ENCODE measurements around the gene ATG10. TPM values are rescaled to one million over a fixed set of nuclear protein-coding genes. Genes with fewer than 3 reads are reported as not detected.

ATG10 gene
- total and polyA plus RNA-seq, 2 of the 13 experiments (the other 11 are each of a cell fraction or from before 2014, with no cell fraction given): 2.0 to 5.7 TPM

DNA sequence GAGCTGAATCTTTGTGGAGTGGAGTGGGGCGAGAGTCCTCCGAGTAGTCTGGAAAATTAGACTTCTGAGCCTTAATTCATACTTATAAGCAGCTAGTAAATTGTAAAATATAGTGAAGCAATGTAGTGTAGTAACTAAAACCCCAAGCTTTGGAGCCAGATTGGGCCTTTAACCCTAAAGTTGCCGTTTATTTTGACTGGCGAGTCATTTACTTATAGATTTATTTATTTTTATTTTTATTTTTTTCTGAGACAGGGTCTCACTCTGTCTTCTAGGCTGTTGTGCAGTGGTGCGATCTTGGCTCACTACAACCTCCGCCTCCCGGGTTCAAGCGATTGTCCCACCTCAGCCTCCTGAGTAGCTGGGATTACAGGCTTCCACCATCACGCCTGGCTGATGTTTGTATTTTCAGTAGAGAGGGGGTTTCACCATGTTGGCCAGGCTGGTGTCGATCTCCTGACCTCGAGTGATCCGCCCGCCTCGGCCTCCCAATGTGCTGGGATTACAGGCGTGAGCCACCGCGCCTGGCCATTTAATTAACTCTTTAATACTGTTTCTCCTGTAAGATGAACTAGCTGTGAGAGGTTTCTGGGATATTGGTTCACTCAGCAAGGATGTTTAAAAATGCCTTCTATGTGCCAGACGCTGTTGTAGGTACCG is 307.0 kb downstream of the ATG10 start:
- no peak overlapping the region for H2AFZ ChIP-seq (ENCODE audit: low read length)
- FAIRE-seq (no peak), DNase-seq (ENCODE audit: low spot score) (no peak), ATAC-seq (no peak)
- peaks cover 11 to 23% of the 10 kb centered on the region in 2 experiments for H3K36me3 ChIP-seq (replicated peaks in 1 of 2; ENCODE audit: control insufficient read depth in 1 of 2, insufficient read depth in 2 of 2, low read length in 2 of 2)
- WGBS (ENCODE audit: low lambda C conversion rate): 16% methylated on average over 19 of the region's 19 CpGs
- no peaks in the 10 kb centered on the region; the same call in 1 of the 2 replicates for H4K20me1 ChIP-seq (ENCODE audit: insufficient read depth, low read length)
- ChIA-PET CTCF (ENCODE audit: low intra/inter-chr PET ratio, low total read pairs) (no interaction called here), POLR2A (interaction anchor here (0.9 to 2.4 kb wide), 10 partner anchors 8 to 1285 kb away, joined by 3 to 12 read pairs (median 4); partner anchors contain the start of gene ATG10)
- peak overlapping the region; percentile 77 to 94 (median 83) for H3K4me3 ChIP-seq (replicated peaks in 1 of 3; ENCODE audit: insufficient read depth in 1 of 3, low read depth in 2 of 3, low read length in 3 of 3)
- peak overlapping the region; percentile 98 for H3K9ac ChIP-seq (ENCODE audit: insufficient read depth, low read depth, low read length)
- no peaks in the 10 kb centered on the region for H3K9me3 ChIP-seq (ENCODE audit: low read length)
- no peaks in the 10 kb centered on the region; a peak in 1 of 5 replicates for H3K27me3 ChIP-seq (ENCODE audit: control insufficient read depth in 1 of 2, insufficient read depth in 2 of 2, low read length in 2 of 2)
- in situ Hi-C loops (cut with HindIII; ENCODE audit: extremely low pct_ligation_motif_present, low pct_unique_long_range_greater_than_20kb): no loop called here
- intact Hi-C loops (cut with micrococcal nuclease; ENCODE audit: unreplicated experiment): no loop called here
- TSS peak; percentile 92 for BruUV-seq (replicated peaks)
- peaks cover 31% of the 10 kb centered on the region for H3K79me2 ChIP-seq (ENCODE audit: insufficient read depth, low read length)
- peak overlapping the region; percentile 83 for H3K27ac ChIP-seq (ENCODE audit: extremely low read length, insufficient read depth, low read length)
- 0 out of 2 replicates have a peak, but pooled peaks have one; percentile 4 for TF ChIP-seq GTF2F1 (IDR thresholded peaks at IDR 0.05; ENCODE audit: low read length)
- TF ChIP-seq, protein P1, sequence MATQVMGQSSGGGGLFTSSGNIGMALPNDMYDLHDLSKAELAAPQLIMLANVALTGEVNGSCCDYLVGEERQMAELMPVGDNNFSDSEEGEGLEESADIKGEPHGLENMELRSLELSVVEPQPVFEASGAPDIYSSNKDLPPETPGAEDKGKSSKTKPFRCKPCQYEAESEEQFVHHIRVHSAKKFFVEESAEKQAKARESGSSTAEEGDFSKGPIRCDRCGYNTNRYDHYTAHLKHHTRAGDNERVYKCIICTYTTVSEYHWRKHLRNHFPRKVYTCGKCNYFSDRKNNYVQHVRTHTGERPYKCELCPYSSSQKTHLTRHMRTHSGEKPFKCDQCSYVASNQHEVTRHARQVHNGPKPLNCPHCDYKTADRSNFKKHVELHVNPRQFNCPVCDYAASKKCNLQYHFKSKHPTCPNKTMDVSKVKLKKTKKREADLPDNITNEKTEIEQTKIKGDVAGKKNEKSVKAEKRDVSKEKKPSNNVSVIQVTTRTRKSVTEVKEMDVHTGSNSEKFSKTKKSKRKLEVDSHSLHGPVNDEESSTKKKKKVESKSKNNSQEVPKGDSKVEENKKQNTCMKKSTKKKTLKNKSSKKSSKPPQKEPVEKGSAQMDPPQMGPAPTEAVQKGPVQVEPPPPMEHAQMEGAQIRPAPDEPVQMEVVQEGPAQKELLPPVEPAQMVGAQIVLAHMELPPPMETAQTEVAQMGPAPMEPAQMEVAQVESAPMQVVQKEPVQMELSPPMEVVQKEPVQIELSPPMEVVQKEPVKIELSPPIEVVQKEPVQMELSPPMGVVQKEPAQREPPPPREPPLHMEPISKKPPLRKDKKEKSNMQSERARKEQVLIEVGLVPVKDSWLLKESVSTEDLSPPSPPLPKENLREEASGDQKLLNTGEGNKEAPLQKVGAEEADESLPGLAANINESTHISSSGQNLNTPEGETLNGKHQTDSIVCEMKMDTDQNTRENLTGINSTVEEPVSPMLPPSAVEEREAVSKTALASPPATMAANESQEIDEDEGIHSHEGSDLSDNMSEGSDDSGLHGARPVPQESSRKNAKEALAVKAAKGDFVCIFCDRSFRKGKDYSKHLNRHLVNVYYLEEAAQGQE (IDR thresholded peaks at IDR 0.05; ENCODE audit: borderline replicate concordance in 1 of 2, low read depth in 1 of 2, low read length in 2 of 2): peak in 1 of 2 experiments; percentile 32; a peak in 1 of 4 replicates
- TF ChIP-seq GATA4 (IDR thresholded peaks at IDR 0.05; ENCODE audit: borderline replicate concordance, low read depth): no peak
- TF ChIP-seq ZNF30 (CRISPR knock-in tag; IDR thresholded peaks at IDR 0.05): no peak
- TF ChIP-seq SIN3A (IDR thresholded peaks at IDR 0.05; ENCODE audit: borderline replicate concordance, low read depth, low read length): 0 out of 2 replicates have a peak, but pooled peaks have one; percentile 52
- TF ChIP-seq ASH2L (IDR thresholded peaks at IDR 0.05; ENCODE audit: insufficient read length, low read depth, low read length): no peak
- no peak for TF ChIP-seq ZNF616 (CRISPR knock-in tag; IDR thresholded peaks at IDR 0.05; ENCODE audit: low read depth)
- no peak for TF ChIP-seq ARNT2 (CRISPR knock-in tag; IDR thresholded peaks at IDR 0.05; ENCODE audit: low read depth)
- TF ChIP-seq KDM5A (IDR thresholded peaks at IDR 0.05; ENCODE audit: borderline replicate concordance, low read length): 0 out of 2 replicates have a peak, but pooled peaks have one; percentile 79
- TF ChIP-seq YY1 (IDR thresholded peaks at IDR 0.05; ENCODE audit: insufficient read depth, insufficient replicate concordance, low read depth, low read length): peak; percentile 23
- TF ChIP-seq, protein P2, sequence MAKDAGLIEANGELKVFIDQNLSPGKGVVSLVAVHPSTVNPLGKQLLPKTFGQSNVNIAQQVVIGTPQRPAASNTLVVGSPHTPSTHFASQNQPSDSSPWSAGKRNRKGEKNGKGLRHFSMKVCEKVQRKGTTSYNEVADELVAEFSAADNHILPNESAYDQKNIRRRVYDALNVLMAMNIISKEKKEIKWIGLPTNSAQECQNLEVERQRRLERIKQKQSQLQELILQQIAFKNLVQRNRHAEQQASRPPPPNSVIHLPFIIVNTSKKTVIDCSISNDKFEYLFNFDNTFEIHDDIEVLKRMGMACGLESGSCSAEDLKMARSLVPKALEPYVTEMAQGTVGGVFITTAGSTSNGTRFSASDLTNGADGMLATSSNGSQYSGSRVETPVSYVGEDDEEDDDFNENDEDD (CRISPR knock-in tag; IDR thresholded peaks at IDR 0.05; ENCODE audit: borderline replicate concordance): no peak
- TF ChIP-seq ZNF652 (CRISPR knock-in tag; IDR thresholded peaks at IDR 0.05; ENCODE audit: borderline replicate concordance, low read depth): peak; percentile 92
- TF ChIP-seq SUZ12 (IDR thresholded peaks at IDR 0.05; ENCODE audit: low read depth, low read length): no peak
- no peak for TF ChIP-seq GPN1 (CRISPR knock-in tag; IDR thresholded peaks at IDR 0.05; ENCODE audit: borderline replicate concordance)
- 0 out of 2 replicates have a peak, but pooled peaks have one; percentile 26 for TF ChIP-seq ZBTB38 (CRISPR knock-in tag; IDR thresholded peaks at IDR 0.05)
- no peak for TF ChIP-seq CREB1 (IDR thresholded peaks at IDR 0.05)
- 0 out of 2 replicates have a peak, but pooled peaks have one; percentile 2 for TF ChIP-seq CREB1 (CRISPR knock-in tag; IDR thresholded peaks at IDR 0.05)
- 0 out of 2 replicates have a peak, but pooled peaks have one; percentile 18 for TF ChIP-seq PHF21A (CRISPR knock-in tag; IDR thresholded peaks at IDR 0.05)
- H3K4me2 ChIP-seq (ENCODE audit: low read depth, low read length): peak overlapping the region; percentile 85
- H3K4me1 ChIP-seq (ENCODE audit: insufficient read depth, low read length): peaks cover 42% of the 10 kb centered on the region
